Keratinocyte (primary cell): ENCODE data around the gene NCCRP1. TPM values are rescaled to one million over a fixed set of nuclear protein-coding genes. Genes with fewer than 3 reads are reported as not detected.

Experiments used
- DNase-seq: peaks from one replicate; pipeline ENCODE4 v3.0.0-alpha.2; 2011; ENCODE audit warnings: low read depth, missing footprints, low spot score
- FAIRE-seq: peaks from 2 replicates; lab custom pipeline; 2011; peaks lifted over from hg19 to GRCh38; lab: Jason Lieb, UNC
- H2AFZ ChIP-seq: 2 replicates; pipeline ENCODE4 v1.6.0; 2012; ENCODE audit warnings: low read length, control low read depth, inconsistent platforms; ENCODE audit not compliant: control insufficient read depth
- H3K27ac ChIP-seq: 2 replicates; pipeline ENCODE4 v1.5.1; 2011; ENCODE audit warnings: low read length; ENCODE audit not compliant: control insufficient read depth, insufficient read depth
- H3K27me3 ChIP-seq: 3 replicates; pipeline ENCODE4 v1.6.0; 2011; ENCODE audit warnings: low read length; ENCODE audit not compliant: control insufficient read depth, insufficient read depth; ENCODE audit errors: extremely low read depth
- H3K36me3 ChIP-seq, 2 experiments: 2 replicates in 1 of 2; 3 replicates in 1 of 2; pipeline ENCODE4 v1.5.1; 2011; ENCODE audit warnings: low read length in 2 of 2, mild to moderate bottlenecking in 1 of 2; ENCODE audit not compliant: control insufficient read depth in 2 of 2, insufficient read depth in 2 of 2; ENCODE audit errors: extremely low read depth in 1 of 2
- H3K4me1 ChIP-seq: 3 replicates; pipeline ENCODE4 v1.5.1; 2011; ENCODE audit warnings: low read length; ENCODE audit not compliant: control insufficient read depth, insufficient read depth; ENCODE audit errors: extremely low read depth
- H3K4me2 ChIP-seq: 3 replicates; pipeline ENCODE4 v1.6.0; 2011; ENCODE audit warnings: low read depth, low read length; ENCODE audit not compliant: control insufficient read depth, insufficient read depth; ENCODE audit errors: extremely low read depth
- H3K4me3 ChIP-seq, 3 experiments: fragments of 200-600 bp in 1 of 3; sonication (generic) in 1 of 3; 2 replicates in 2 of 3; 3 replicates in 1 of 3; pipeline ENCODE4 v1.5.1; 2011 to 2016; ENCODE audit warnings: low read length in 3 of 3, mild to moderate bottlenecking in 3 of 3, control low read depth in 2 of 3, inconsistent platforms in 1 of 3, low read depth in 1 of 3, mixed read lengths in 1 of 3, mixed run types in 1 of 3, moderate library complexity in 1 of 3; ENCODE audit not compliant: control insufficient read depth in 2 of 3, insufficient read depth in 2 of 3; ENCODE audit errors: extremely low read depth in 1 of 3
- H3K79me2 ChIP-seq: 2 replicates; pipeline ENCODE4 v1.6.0; 2012; ENCODE audit warnings: low read length; ENCODE audit not compliant: control insufficient read depth, insufficient read depth
- H3K9ac ChIP-seq: 3 replicates; pipeline ENCODE4 v1.6.0; 2011; ENCODE audit warnings: low read length; ENCODE audit not compliant: control insufficient read depth, insufficient read depth; ENCODE audit errors: extremely low read depth
- H3K9me1 ChIP-seq: 3 replicates; pipeline ENCODE4 v1.6.0; 2011; ENCODE audit warnings: low read length; ENCODE audit not compliant: control insufficient read depth, insufficient read depth; ENCODE audit errors: extremely low read depth
- H3K9me3 ChIP-seq: 2 replicates; pipeline ENCODE4 v1.5.1; 2012; ENCODE audit warnings: low read depth, low read length; ENCODE audit not compliant: control insufficient read depth
- H4K20me1 ChIP-seq: 3 replicates; pipeline ENCODE4 v1.6.0; 2011; ENCODE audit warnings: low read length; ENCODE audit not compliant: control insufficient read depth, insufficient read depth; ENCODE audit errors: extremely low read depth
- EZH2 ChIP-seq: IDR thresholded peaks from one replicate; pipeline ENCODE4 v1.6.1; 2012; ENCODE audit warnings: inconsistent platforms, mild to moderate bottlenecking, low read length, moderate library complexity
- dilution Hi-C: fragments of 300-500 bp; cut with MboI; formaldehyde crosslinking; loops from one replicate; pipeline ENCODE4 v1.7.0; 2020; ENCODE audit warnings: low sequenced_read_pairs; ENCODE audit not compliant: extremely low pct_ligation_motif_present
- polyA plus RNA-seq, 5 experiments: library from polyadenylated mRNA; depleted of rRNA in 3 of 5; stranded (reverse) in 3 of 5; stranded (forward) in 1 of 5; unstranded in 1 of 5; fragments of >200 nt; gene quantifications; 1 replicate in 1 of 5; 2 replicates in 3 of 5; 3 replicates in 1 of 5; pipeline versions ENCODE4 v1.2.1 to v1.2.3, GENCODE V29; 2011 to 2012; ENCODE audit warnings: missing spikeins in 2 of 5, low read depth in 1 of 5, low replicate concordance in 1 of 5
- TF ChIP-seq, protein P1 (sequence below), 3 experiments: IDR thresholded peaks in 1 of 3; conservative IDR thresholded peaks in 1 of 3; optimal IDR thresholded peaks in 1 of 3; 2 replicates in 2 of 3; 3 replicates in 1 of 3; pipeline versions ENCODE3 to v1.5.1; 2011; ENCODE audit warnings: low read length in 3 of 3, mild to moderate bottlenecking in 3 of 3, moderate library complexity in 2 of 3, control low read depth in 1 of 3, inconsistent platforms in 1 of 3; ENCODE audit not compliant: insufficient read depth in 2 of 3; ENCODE audit errors: extremely low read depth in 1 of 3

The NCCRP1 gene
- polyA plus RNA-seq, 1 donor (not counting 4 experiments of a cell fraction or from before 2014, with no cell fraction given) = 2.3 TPM

DNA sequence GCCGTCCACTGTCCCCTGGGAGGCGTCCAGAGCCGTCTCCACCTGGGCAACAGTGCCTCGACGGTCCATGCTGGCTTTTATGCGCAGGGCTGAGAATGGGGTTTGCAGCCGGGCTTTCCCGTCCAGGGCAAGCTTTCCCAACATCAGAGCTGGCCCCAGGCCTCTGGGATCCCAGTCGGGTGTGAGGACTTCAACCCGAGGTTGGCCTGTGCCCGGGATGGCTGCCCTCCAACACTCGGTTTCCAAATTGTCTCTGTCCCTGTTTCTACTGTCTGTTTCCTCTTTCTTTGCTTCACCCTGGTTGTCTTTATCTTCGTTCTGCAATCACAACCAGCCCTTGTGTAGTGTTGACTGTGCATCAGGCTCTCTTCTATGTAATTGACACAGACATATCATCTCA lies 52.0 kb downstream of the NCCRP1 start, which contains the start of gene IFNL4:
Gene IFNL4 (minus strand): TSS at position 51 of the 400 bp plus-strand sequence.
- FAIRE-seq = no peak
- Histone ChIP-seq H3K9ac (no peak within 1 kb of the TSS), H3K27me3 (peaks cover 24% of the 10 kb centered on the region)

DNA sequence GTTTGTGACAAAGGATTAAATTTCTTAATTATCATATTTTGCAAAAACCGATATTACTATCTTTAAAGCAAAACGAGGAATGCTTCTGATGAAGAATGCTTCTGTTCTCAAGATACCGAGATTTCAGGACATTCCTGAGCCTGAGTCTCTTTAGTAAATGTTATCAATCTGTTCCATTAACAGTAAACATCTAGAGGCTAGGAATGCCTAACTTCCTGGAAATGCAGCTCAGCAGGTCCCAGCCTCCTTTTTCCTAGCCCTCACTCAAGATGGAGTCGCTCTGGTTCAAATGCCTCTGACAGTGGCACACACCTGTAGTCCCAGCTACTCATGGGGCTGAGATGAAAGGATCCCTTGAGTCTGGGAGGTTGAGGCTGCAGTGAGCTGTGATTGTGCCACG lies 54.3 kb downstream of the NCCRP1 start:
- Histone ChIP-seq H4K20me1 (no peaks in the 10 kb centered on the region), H3K4me2 (no peak overlapping the region), H3K9me1 (no peaks in the 10 kb centered on the region), H3K4me3 (no peak overlapping the region), H3K9ac (no peak overlapping the region), H3K9me3 (no peaks in the 10 kb centered on the region), H3K27me3 (peaks cover 24% of the 10 kb centered on the region), H3K27ac (no peak overlapping the region), H3K79me2 (no peaks in the 10 kb centered on the region), H2AFZ (no peak overlapping the region), H3K36me3 (no peaks in the 10 kb centered on the region), H3K4me1 (peaks cover 3% of the 10 kb centered on the region)
- TF ChIP-seq, protein P1, sequence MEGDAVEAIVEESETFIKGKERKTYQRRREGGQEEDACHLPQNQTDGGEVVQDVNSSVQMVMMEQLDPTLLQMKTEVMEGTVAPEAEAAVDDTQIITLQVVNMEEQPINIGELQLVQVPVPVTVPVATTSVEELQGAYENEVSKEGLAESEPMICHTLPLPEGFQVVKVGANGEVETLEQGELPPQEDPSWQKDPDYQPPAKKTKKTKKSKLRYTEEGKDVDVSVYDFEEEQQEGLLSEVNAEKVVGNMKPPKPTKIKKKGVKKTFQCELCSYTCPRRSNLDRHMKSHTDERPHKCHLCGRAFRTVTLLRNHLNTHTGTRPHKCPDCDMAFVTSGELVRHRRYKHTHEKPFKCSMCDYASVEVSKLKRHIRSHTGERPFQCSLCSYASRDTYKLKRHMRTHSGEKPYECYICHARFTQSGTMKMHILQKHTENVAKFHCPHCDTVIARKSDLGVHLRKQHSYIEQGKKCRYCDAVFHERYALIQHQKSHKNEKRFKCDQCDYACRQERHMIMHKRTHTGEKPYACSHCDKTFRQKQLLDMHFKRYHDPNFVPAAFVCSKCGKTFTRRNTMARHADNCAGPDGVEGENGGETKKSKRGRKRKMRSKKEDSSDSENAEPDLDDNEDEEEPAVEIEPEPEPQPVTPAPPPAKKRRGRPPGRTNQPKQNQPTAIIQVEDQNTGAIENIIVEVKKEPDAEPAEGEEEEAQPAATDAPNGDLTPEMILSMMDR (optimal IDR thresholded peaks at IDR 0.05 in 1 of 3, IDR thresholded peaks at IDR 0.05 in 1 of 3, conservative IDR thresholded peaks at IDR 0.05 in 1 of 3; ENCODE audit: extremely low read depth in 1 of 3, insufficient read depth in 2 of 3, low read length in 3 of 3) = no peak
- TF ChIP-seq EZH2 = no peak
- no peak for DNase-seq
- dilution Hi-C loops = no loop called here
- no peak for FAIRE-seq

More for the DNA sequence above, 52.0 kb downstream of the NCCRP1 start, which contains the start of gene IFNL4:
- H3K9me1 ChIP-seq = no peaks in the 10 kb centered on the region
- no peaks in the 10 kb centered on the region for H3K9me3 ChIP-seq
- H2AFZ ChIP-seq = peak within 1 kb of the TSS; percentile 15
- H3K4me1 ChIP-seq = peaks cover 3% of the 10 kb centered on the region
- no peaks in the 10 kb centered on the region for H3K79me2 ChIP-seq
- no peaks in the 10 kb centered on the region for H4K20me1 ChIP-seq
- dilution Hi-C loops = no loop called here
- no peak for TF ChIP-seq EZH2
- TF ChIP-seq, protein P1 (optimal IDR thresholded peaks at IDR 0.05 in 1 of 3, IDR thresholded peaks at IDR 0.05 in 1 of 3, conservative IDR thresholded peaks at IDR 0.05 in 1 of 3; ENCODE audit: extremely low read depth in 1 of 3, insufficient read depth in 2 of 3, low read length in 3 of 3) = no peak
- peak within 1 kb of the TSS; percentile 27 for H3K4me2 ChIP-seq
- no peak within 1 kb of the TSS for H3K4me3 ChIP-seq
- no peak within 1 kb of the TSS for H3K27ac ChIP-seq
- H3K36me3 ChIP-seq = no peaks in the 10 kb centered on the region
- DNase-seq = no peak

Other genes starting within 250 kb of the NCCRP1 start
- 5.4 to 7.7 TPM (median 6.5 TPM) in 3 replicates for gene FBXO17, start 221.2 kb upstream of the NCCRP1 start, polyA plus RNA-seq
- gene FBXO27, start 164.4 kb upstream of the NCCRP1 start, polyA plus RNA-seq = 4.4 to 6.9 TPM (median 4.4 TPM) in 3 replicates
- gene ACP7, start 112.6 kb upstream of the NCCRP1 start, polyA plus RNA-seq = 0.08 to 0.28 TPM (median 0.09 TPM) in 3 replicates
- 9.8 to 17.4 TPM (median 11.2 TPM) in 3 replicates for gene PAK4, start 71.2 kb upstream of the NCCRP1 start, polyA plus RNA-seq
- not detected in 3 replicates for gene SYCN, start 7.3 kb downstream of the NCCRP1 start, polyA plus RNA-seq
- not detected in 3 replicates for gene IFNL3, start 48.0 kb downstream of the NCCRP1 start, polyA plus RNA-seq
- not detected in 3 replicates for gene IFNL4, start 51.9 kb downstream of the NCCRP1 start, polyA plus RNA-seq
- gene IFNL2, start 71.4 kb downstream of the NCCRP1 start, polyA plus RNA-seq = not detected in 3 replicates
- not detected in 3 replicates for gene IFNL1, start 99.4 kb downstream of the NCCRP1 start, polyA plus RNA-seq
- gene LRFN1, start 123.9 kb downstream of the NCCRP1 start, polyA plus RNA-seq = 0.04 to 0.16 TPM (median 0.04 TPM) in 3 replicates
- 0.14 TPM in 1 of 3 replicates, not detected in the others for gene GMFG, start 139.1 kb downstream of the NCCRP1 start, polyA plus RNA-seq
- 20.9 to 40.5 TPM (median 28.1 TPM) in 3 replicates for gene SAMD4B, start 145.5 kb downstream of the NCCRP1 start, polyA plus RNA-seq
- gene PAF1, start 194.1 kb downstream of the NCCRP1 start, polyA plus RNA-seq = 30.7 to 53.3 TPM (median 39.4 TPM) in 3 replicates
- gene MED29, start 194.4 kb downstream of the NCCRP1 start, polyA plus RNA-seq = 14.7 to 18.8 TPM (median 18.2 TPM) in 3 replicates
- gene ZFP36, start 209.9 kb downstream of the NCCRP1 start, polyA plus RNA-seq = 10.4 to 14.2 TPM (median 12.8 TPM) in 3 replicates
- gene PLEKHG2, start 215.7 kb downstream of the NCCRP1 start, polyA plus RNA-seq = 3.6 to 6.4 TPM (median 5.2 TPM) in 3 replicates
- gene RPS16, start 239.0 kb downstream of the NCCRP1 start, polyA plus RNA-seq = 1,323 to 2,302 TPM (median 1,614 TPM) in 3 replicates
- gene SUPT5H, start 248.6 kb downstream of the NCCRP1 start, polyA plus RNA-seq = 46.1 to 83.7 TPM (median 63.2 TPM) in 3 replicates